ENCODE results near the gene ARL14.

GRCh38 chr3:160686955-160687535, 10.1 kb downstream of the ARL14 start:
- TF ChIP-seq ATF3 (CRISPR knock-in tag; conservative IDR thresholded peaks at IDR 0.05) (no peak), CTCF (IDR thresholded peaks at IDR 0.05) (no peak), ATF2 (CRISPR knock-in tag; IDR thresholded peaks at IDR 0.05; ENCODE audit: borderline replicate concordance, low read depth) (no peak)
